Measurements from ENCODE around the gene MYO7B. TPM values are rescaled to one million over a fixed set of nuclear protein-coding genes. Genes with fewer than 3 reads are reported as not detected.

Gene MYO7B
- total RNA-seq, 6 donors from 2014 or later = 1.2 to 6.1 (median 3.1) TPM

DNA sequence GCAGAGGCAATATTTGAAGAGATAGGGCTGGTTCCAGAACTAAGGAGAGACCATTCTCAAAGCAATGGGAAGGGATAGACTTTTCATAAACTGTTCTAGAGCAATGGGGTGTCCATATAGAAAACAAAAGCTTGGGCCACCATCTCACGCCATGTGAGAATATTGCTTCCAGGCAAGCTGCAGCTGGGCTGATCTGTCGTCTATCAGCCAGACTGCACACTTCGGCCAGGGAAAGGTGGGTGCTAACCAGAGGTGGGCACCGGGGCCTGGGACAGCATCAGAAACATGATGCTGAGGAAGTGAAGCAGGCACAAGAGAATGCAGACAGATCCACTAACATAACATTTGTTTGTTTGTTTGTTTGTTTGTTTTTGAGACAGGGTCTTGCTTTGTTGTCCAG is 43.7 kb downstream of the MYO7B start:
- Histone ChIP-seq H3K27ac (no peak overlapping the region), H3K36me3 (no peaks in the 10 kb centered on the region), H3K27me3 (no peaks in the 10 kb centered on the region), H3K9me3 (no peaks in the 10 kb centered on the region), H3K4me3 (no peak overlapping the region), H3K4me1 (peaks cover 0 to 5% (median 2%) of the 10 kb centered on the region in 4 donors)
- no peak for ATAC-seq (ENCODE audit: low FRiP score in 2 of 2)
- no peak for DNase-seq
- 96 to 98% methylated on average over 4 of the region's 4 CpGs for WGBS, 2 donors
- no peak for TF ChIP-seq POLR2AphosphoS5 (IDR thresholded peaks at IDR 0.05)
- TF ChIP-seq POLR2A (IDR thresholded peaks at IDR 0.05) = no peak
- TF ChIP-seq, protein P1, sequence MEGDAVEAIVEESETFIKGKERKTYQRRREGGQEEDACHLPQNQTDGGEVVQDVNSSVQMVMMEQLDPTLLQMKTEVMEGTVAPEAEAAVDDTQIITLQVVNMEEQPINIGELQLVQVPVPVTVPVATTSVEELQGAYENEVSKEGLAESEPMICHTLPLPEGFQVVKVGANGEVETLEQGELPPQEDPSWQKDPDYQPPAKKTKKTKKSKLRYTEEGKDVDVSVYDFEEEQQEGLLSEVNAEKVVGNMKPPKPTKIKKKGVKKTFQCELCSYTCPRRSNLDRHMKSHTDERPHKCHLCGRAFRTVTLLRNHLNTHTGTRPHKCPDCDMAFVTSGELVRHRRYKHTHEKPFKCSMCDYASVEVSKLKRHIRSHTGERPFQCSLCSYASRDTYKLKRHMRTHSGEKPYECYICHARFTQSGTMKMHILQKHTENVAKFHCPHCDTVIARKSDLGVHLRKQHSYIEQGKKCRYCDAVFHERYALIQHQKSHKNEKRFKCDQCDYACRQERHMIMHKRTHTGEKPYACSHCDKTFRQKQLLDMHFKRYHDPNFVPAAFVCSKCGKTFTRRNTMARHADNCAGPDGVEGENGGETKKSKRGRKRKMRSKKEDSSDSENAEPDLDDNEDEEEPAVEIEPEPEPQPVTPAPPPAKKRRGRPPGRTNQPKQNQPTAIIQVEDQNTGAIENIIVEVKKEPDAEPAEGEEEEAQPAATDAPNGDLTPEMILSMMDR (IDR thresholded peaks at IDR 0.05) = no peak
- TF ChIP-seq EP300 (IDR thresholded peaks at IDR 0.05) = no peak

DNA sequence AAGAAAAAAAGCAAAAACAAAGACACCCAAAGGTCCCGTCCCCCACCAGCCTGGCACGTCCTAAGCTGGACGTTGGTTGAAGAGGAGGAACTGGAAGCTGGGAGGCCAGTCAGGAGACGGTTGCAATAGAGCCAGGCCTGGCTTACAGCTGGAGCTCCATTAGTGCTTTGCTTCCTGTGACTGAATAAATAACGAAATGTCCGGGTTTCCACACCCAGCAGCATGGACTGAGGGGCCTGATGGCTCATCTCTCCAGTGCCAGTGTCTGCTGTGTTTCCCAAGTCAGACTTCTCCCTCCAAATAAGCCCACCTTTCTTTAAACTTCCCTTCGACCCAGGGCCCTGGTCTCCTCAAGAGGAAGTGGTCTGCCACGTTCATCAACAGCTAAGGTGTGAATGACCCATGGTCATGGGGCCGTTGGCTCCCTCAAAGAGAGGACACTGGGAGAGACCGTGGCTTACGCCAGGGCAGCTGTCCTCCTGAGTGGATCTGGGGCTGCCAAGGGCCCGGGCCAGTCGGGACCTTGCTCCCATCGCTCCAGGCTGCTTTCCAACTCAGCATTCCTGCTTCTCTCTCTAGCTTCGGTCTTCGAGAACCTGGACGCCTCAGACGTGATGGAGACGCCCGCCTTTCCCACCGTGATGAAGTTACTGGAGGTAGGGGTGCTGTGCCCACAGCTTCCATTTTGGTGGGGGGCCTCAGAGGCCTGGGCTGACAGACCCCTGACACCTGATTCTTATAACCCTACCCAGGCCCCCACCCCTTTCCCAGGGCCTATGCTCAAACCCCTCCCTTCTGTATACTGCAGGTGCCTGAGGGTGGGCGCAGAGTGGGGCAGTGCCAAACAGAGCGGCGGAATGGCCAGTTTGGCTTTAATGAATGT is 44.9 kb downstream of the MYO7B start:
- Histone ChIP-seq H3K4me1 (peaks cover 0 to 5% (median 2%) of the 10 kb centered on the region in 4 donors), H3K36me3 (no peaks in the 10 kb centered on the region), H3K27ac (no peak overlapping the region), H3K27me3 (no peaks in the 10 kb centered on the region), H3K4me3 (no peak overlapping the region), H3K9me3 (no peaks in the 10 kb centered on the region)
- DNase-seq = peak; percentile 31 to 41
- whole genome bisulfite sequencing, 2 donors = 77 to 83% methylated on average over 19 to 24 of the region's 24 CpGs
- ATAC-seq (ENCODE audit: low FRiP score in 2 of 2) = no peak
- TF ChIP-seq EP300 (IDR thresholded peaks at IDR 0.05) = no peak
- TF ChIP-seq, protein P1 (IDR thresholded peaks at IDR 0.05) = no peak
- TF ChIP-seq POLR2A (IDR thresholded peaks at IDR 0.05) = no peak
- TF ChIP-seq POLR2AphosphoS5 (IDR thresholded peaks at IDR 0.05) = no peak

DNA sequence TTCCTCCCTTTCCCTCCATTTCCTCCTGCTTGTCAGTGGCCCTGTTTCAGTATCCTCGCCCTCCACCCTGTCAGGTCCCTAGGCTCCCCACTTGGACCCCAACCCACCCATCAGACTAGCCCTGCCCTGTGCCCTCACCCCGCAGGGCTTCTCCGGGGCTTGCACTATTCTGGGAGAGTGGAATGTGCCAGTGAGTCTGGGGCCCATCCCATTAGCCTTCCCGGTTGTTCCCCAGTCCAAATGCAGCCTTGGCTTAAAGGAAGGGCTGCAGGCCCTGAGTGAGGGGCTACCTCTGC is 45.5 kb downstream of the MYO7B start:
- H3K27me3 ChIP-seq = no peaks in the 10 kb centered on the region
- 78 to 82% methylated on average over 4 of the region's 4 CpGs for WGBS, 2 donors
- DNase-seq (peak in 1 of 2 donors; percentile 26), ATAC-seq (ENCODE audit: low FRiP score in 2 of 2) (no peak)
- H3K27ac ChIP-seq = no peak overlapping the region
- no peak overlapping the region for H3K4me3 ChIP-seq
- no peaks in the 10 kb centered on the region for H3K36me3 ChIP-seq
- H3K4me1 ChIP-seq = peaks cover 0 to 5% (median 2%) of the 10 kb centered on the region in 4 donors
- no peaks in the 10 kb centered on the region for H3K9me3 ChIP-seq
- no peak for TF ChIP-seq POLR2AphosphoS5 (IDR thresholded peaks at IDR 0.05)
- TF ChIP-seq EP300 (IDR thresholded peaks at IDR 0.05) = no peak
- TF ChIP-seq, protein P1 (IDR thresholded peaks at IDR 0.05) = no peak
- TF ChIP-seq POLR2A (IDR thresholded peaks at IDR 0.05) = no peak

DNA sequence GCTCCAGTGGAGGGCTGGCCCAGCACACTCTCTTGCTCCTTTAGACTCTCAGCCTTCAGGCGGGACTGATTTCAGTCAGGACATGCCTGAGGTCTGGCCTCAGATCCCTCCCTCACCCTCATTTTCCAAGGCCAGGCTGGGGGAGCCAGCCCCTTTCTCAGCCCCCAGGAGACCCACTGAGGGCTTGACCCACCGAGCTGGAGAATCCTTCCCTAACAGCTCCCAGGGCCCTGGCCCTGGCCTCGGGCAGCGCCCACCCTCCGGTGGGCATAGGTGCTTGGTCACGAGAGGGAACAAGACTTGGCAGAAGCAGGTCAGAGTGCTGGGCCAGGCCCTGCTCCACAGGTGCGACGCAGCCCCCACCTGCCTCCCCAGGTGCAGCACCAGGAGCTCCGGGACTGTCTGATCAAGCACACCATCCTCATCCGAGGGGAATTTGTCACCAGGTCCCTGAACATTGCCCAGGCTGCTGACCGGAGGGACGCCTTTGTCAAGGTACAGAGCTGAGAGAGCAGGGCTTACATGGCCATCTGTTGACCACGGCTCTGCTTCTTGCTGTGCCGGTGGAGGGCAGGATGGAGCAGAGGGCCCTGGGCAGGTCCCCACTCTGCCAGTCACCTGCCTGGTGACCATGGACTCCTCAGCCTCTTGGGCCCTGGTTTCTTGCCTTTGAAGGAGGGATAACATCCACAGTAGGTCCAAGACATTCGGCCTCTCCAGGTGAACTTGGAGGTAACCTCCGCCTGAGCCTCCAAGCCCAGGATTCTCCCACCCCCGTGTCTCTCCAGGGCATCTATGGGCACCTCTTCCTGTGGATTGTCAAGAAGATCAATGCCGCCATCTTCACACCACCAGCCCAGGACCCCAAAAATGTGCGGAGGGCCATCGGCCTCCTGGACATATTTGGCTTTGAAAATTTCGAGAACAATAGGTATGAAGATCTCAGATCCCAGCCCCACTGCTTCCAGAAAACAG is 46.3 kb downstream of the MYO7B start:
- Histone ChIP-seq H3K36me3 (no peaks in the 10 kb centered on the region), H3K9me3 (no peaks in the 10 kb centered on the region), H3K27ac (no peak overlapping the region), H3K27me3 (no peaks in the 10 kb centered on the region), H3K4me3 (no peak overlapping the region), H3K4me1 (peaks cover 0 to 2% (median under 1%) of the 10 kb centered on the region in 4 donors)
- ATAC-seq (ENCODE audit: low FRiP score in 2 of 2) (no peak), DNase-seq (peak; percentile 15 to 73)
- TF ChIP-seq POLR2A (IDR thresholded peaks at IDR 0.05) = no peak
- TF ChIP-seq, protein P1 (IDR thresholded peaks at IDR 0.05) = no peak
- no peak for TF ChIP-seq EP300 (IDR thresholded peaks at IDR 0.05)
- TF ChIP-seq POLR2AphosphoS5 (IDR thresholded peaks at IDR 0.05) = no peak
- WGBS, 2 donors = 93% methylated on average over 13 to 21 of the region's 21 CpGs

Data from upper lobe of left lung (tissue), 6 donors.